Esophagus squamous epithelium (tissue), 5 donors: ENCODE data around the gene C2CD4D. TPM values are rescaled to one million over a fixed set of nuclear protein-coding genes. Genes with fewer than 3 reads are reported as not detected.
"Not testable (repeated sequence)": the region's sequence is repeated elsewhere in the genome, so short reads cannot be mapped to it uniquely, and the experiment has no call there.

Experiments used
- DNase-seq: peaks from one replicate; lab custom pipeline; 2025; lab: John Stamatoyannopoulos, UW
- H3K27ac ChIP-seq, 4 donors: fragments of 200-600 bp; sonication (generic); one replicate each; pipeline ENCODE4 v1.5.1; 2016 to 2019; ENCODE audit warnings: mild to moderate bottlenecking in 1 of 4
- H3K27me3 ChIP-seq, 4 donors: fragments of 200-600 bp; sonication (generic); 1 replicate in 3 of 4; 2 replicates in 1 of 4; pipeline versions ENCODE4 v1.5.1 to v1.6.0; 2017 to 2021; ENCODE audit warnings: antibody characterized with exemption in 1 of 4
- H3K36me3 ChIP-seq, 3 donors: fragments of 200-600 bp; sonication (generic); one replicate each; pipeline ENCODE4 v1.5.1; 2016 to 2019
- H3K4me1 ChIP-seq, 3 donors: fragments of 200-600 bp; sonication (generic); one replicate each; pipeline ENCODE4 v1.5.1; 2017 to 2019
- H3K4me3 ChIP-seq, 4 donors: fragments of 200-600 bp; sonication (generic); 1 replicate in 3 of 4; 2 replicates in 1 of 4; pipeline ENCODE4 v1.5.1; 2016 to 2019; ENCODE audit warnings: mild to moderate bottlenecking in 2 of 4, moderate library complexity in 1 of 4
- H3K9me3 ChIP-seq, 3 donors: fragments of 200-600 bp; sonication (generic); one replicate each; pipeline ENCODE4 v1.5.1; 2016 to 2019
- POLR2A ChIP-seq, 4 donors: fragments of 450-650 bp; IDR thresholded peaks; one replicate each; pipeline ENCODE4 v1.6.1; 2017; ENCODE audit warnings: antibody characterized with exemption in 4 of 4, mild to moderate bottlenecking in 4 of 4, moderate library complexity in 3 of 4
- WGBS, 2 donors: methylation state at CpG; one replicate each; pipeline ENCODE4 v1.1.5; 2018; 5-methylcytosine and 5-hydroxymethylcytosine counted together
- intact Hi-C: fragments of 100-400 bp; cut with DNase I; formaldehyde crosslinking; loops from one replicate; pipeline ENCODE4 v1.15.0; 2022
- total RNA-seq, 4 donors: library from RNA; depleted of rRNA; stranded (reverse); fragments of >200 nt; gene quantifications; one replicate each; pipeline ENCODE4 v1.1.0, GENCODE V29; 2016
- TF ChIP-seq, protein P1 (sequence below), 6 experiments: fragments of 450-650 bp in 4 of 6; fragments of 200-600 bp in 2 of 6; sonication (generic) in 2 of 6; IDR thresholded peaks; one replicate each; pipeline ENCODE4 v1.5.1; 2016 to 2019; ENCODE audit warnings: antibody characterized with exemption in 6 of 6, mild to moderate bottlenecking in 4 of 6, moderate library complexity in 4 of 6
- donor health status: DM: yes; HTN: yes; CAD: no.

C2CD4D gene
- total RNA-seq, 4 donors from 2014 or later: 0.22 to 0.38 TPM; not detected in 2

DNA sequence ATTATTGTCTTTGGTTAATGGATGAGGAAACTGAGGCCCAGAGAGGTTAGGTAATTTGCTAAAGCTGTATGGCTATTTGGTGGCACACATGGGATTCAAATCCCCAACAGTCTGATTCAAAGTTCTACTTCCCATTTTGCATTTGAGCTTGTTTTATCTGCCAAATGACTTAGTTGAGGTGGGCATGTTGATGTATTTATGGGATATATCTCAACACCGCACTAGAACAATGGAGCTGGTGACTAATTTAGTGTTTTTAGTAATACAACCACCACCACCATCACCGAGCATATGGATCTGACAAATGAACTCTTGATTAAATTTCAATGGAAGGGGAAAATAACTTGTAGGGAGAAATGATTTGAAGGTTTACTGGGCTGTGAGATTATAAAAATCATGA lies 42.8 kb upstream of the C2CD4D start:
- H3K36me3 ChIP-seq: peaks cover 0 to 7% (median 0%) of the 10 kb centered on the region in 3 donors
- 67 to 73% methylated on average over 2 of the region's 2 CpGs for WGBS, 2 donors
- H3K27ac ChIP-seq: no peak overlapping the region
- intact Hi-C loops: no loop called here
- no peak for TF ChIP-seq POLR2A (IDR thresholded peaks at IDR 0.05)
- TF ChIP-seq, protein P1, sequence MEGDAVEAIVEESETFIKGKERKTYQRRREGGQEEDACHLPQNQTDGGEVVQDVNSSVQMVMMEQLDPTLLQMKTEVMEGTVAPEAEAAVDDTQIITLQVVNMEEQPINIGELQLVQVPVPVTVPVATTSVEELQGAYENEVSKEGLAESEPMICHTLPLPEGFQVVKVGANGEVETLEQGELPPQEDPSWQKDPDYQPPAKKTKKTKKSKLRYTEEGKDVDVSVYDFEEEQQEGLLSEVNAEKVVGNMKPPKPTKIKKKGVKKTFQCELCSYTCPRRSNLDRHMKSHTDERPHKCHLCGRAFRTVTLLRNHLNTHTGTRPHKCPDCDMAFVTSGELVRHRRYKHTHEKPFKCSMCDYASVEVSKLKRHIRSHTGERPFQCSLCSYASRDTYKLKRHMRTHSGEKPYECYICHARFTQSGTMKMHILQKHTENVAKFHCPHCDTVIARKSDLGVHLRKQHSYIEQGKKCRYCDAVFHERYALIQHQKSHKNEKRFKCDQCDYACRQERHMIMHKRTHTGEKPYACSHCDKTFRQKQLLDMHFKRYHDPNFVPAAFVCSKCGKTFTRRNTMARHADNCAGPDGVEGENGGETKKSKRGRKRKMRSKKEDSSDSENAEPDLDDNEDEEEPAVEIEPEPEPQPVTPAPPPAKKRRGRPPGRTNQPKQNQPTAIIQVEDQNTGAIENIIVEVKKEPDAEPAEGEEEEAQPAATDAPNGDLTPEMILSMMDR (IDR thresholded peaks at IDR 0.05): no peak
- H3K4me1 ChIP-seq: peaks cover 0 to 25% (median 0%) of the 10 kb centered on the region in 3 donors
- no peak overlapping the region for H3K4me3 ChIP-seq
- no peaks in the 10 kb centered on the region for H3K9me3 ChIP-seq
- no peak for DNase-seq
- no peaks in the 10 kb centered on the region for H3K27me3 ChIP-seq

DNA sequence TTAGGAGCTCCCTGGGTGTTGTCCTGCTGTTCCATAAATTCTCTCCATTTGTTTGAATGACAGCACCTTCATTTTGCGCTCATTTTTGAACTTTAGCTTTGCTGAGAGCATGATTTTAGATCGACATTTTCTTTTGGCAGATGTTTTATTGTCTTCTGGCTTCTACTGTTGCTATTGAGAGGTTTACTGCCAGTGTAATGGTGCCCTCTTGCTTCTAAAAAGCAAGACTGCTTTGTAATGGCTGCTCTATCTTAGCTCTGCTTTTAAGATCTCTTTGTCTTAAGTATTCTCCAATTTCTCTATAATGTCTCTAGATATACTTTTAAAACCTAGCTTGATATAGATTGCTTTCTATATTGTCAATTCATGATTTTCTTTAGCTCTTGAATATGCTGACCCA lies 41.9 kb upstream of the C2CD4D start:
- DNase-seq: no peak
- WGBS, 2 donors: 38 to 54% methylated on average over 2 of the region's 2 CpGs

DNA sequence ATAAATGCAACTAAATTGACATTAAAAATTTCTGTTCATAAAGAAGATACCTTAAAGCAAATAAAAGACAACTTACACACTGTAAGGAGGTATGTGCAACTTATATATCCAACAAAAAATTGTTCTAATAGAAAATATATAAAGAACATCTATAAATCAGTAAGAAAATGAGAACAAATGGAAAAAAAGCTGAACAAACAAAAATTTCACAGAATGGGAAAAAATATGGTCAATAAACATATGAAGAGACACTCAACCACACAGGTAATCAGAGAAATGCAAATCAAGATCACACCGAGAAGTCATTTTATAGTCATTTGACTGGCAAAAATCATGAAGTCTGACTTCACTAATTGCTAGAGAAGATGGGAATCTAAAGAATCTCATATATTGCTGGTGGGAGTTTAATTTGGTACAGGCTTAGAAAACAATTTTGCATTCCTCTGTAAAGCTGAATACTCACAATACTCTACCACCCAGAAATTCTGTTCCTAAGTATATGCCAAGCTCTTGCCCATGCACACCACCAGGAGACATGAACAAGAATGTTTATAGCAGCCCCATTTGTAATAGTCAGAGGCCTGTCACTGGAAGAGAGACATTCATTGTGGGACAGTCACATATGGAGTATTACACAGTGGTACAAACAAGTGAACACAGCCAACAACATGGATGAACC lies 35.9 kb upstream of the C2CD4D start:
- no peak overlapping the region for H3K27ac ChIP-seq
- no peak for DNase-seq
- peaks cover 0 to 36% (median 0%) of the 10 kb centered on the region in 3 donors for H3K36me3 ChIP-seq
- intact Hi-C loops: no loop called here
- H3K4me3 ChIP-seq: no peak overlapping the region
- TF ChIP-seq, protein P1 (IDR thresholded peaks at IDR 0.05): no peak
- no peak for TF ChIP-seq POLR2A (IDR thresholded peaks at IDR 0.05)
- no peaks in the 10 kb centered on the region for H3K9me3 ChIP-seq
- no peaks in the 10 kb centered on the region for H3K27me3 ChIP-seq
- 83 to 96% methylated on average over 1 of the region's 1 CpG for WGBS, 2 donors
- H3K4me1 ChIP-seq: peaks cover 0 to 16% (median 0%) of the 10 kb centered on the region in 3 donors

More for the DNA sequence above, 41.9 kb upstream of the C2CD4D start:
- no peak overlapping the region for H3K27ac ChIP-seq
- H3K4me1 ChIP-seq: peaks cover 0 to 15% (median 0%) of the 10 kb centered on the region in 3 donors
- intact Hi-C loops: no loop called here
- no peaks in the 10 kb centered on the region for H3K9me3 ChIP-seq
- H3K27me3 ChIP-seq: no peaks in the 10 kb centered on the region
- H3K4me3 ChIP-seq: no peak overlapping the region
- H3K36me3 ChIP-seq: peaks cover 0 to 12% (median 0%) of the 10 kb centered on the region in 3 donors
- no peak for TF ChIP-seq POLR2A (IDR thresholded peaks at IDR 0.05)
- TF ChIP-seq, protein P1 (IDR thresholded peaks at IDR 0.05): peak in 4 of 6 experiments; percentile 6 to 42 (median 19)

DNA sequence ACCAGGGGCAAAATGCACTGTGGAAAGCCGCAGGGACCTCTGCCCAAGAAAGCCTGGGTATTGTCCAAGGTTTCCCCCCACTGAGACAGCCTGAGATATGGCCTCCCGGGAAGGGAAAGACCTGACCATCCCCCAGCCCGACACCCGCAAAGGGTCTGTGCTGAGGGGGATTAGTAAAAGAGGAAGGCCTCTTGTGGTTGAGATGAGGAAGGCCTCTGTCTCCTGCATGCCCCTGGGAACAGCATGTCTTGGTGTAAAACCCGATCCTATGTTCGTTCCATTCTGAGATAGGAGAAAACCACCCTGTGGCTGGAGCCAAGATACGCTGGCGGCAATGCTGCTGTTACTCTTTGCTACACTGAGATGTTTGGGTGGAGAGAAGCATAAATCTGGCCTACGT lies 33.2 kb upstream of the C2CD4D start:
- DNase-seq, H3K4me3 ChIP-seq, H3K27me3 ChIP-seq, H3K9me3 ChIP-seq, intact Hi-C loops, H3K27ac ChIP-seq: not testable (repeated sequence)
- WGBS, 2 donors: 71 to 86% methylated on average over 6 to 9 of the region's 9 CpGs
- Histone ChIP-seq H3K36me3 (peaks cover 0 to 28% (median 0%) of the 10 kb centered on the region in 3 donors), H3K4me1 (peaks cover 0 to 28% (median 0%) of the 10 kb centered on the region in 3 donors)

DNA sequence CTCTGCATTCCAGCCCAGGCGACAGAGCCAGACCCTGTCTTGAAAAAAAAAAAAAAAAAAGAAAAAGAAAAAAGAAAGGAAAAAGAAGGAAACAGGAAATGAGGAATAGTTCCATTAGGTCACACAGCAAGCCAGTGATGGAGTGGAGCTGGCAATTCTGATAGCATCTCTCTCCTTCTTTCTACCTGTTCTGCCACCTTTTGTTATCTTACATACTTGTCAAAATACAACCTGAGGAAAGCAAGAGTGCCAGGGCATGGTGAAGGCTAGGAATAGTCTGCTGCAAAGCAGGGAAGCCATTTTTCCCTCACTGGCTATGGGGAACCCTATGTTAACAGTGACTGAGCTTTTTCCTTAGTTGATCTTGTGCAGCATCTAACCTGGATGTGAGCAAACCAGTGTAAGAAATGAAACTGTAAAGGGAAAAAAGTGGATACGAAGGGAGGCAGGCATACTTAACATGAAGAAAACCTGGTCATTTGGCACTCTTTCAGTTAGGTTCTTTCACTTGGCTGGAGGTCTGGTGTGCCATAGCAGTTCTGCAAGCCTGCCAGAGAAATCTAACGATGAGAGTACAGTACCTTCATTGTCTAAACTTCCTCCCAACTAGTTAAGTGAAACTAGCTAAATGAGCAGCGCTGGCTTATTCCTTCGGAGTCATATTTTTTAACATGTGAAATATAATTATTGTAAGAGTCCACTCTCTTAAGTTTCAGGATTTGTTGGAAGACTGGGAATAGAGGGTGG lies 31.8 kb upstream of the C2CD4D start:
- whole genome bisulfite sequencing, 2 donors: 38 to 52% methylated on average over 5 of the region's 5 CpGs
- no peak for TF ChIP-seq POLR2A (IDR thresholded peaks at IDR 0.05)
- TF ChIP-seq, protein P1 (IDR thresholded peaks at IDR 0.05): no peak
- intact Hi-C loops: no loop called here
- Histone ChIP-seq H3K4me1 (peaks cover 0 to 32% (median 0%) of the 10 kb centered on the region in 3 donors), H3K9me3 (no peaks in the 10 kb centered on the region), H3K4me3 (no peak overlapping the region), H3K27ac (no peak overlapping the region), H3K27me3 (no peaks in the 10 kb centered on the region), H3K36me3 (peaks cover 0 to 23% (median 0%) of the 10 kb centered on the region in 3 donors)
- no peak for DNase-seq
